ENCODE results near the gene SVIL.
A peak's percentile ranks its signal among the peaks of the same experiment; 100 is the strongest.
"Not testable (repeated sequence)": the region's sequence is repeated elsewhere in the genome, so short reads cannot be mapped to it uniquely, and the experiment has no call there.

Gene SVIL

DNA sequence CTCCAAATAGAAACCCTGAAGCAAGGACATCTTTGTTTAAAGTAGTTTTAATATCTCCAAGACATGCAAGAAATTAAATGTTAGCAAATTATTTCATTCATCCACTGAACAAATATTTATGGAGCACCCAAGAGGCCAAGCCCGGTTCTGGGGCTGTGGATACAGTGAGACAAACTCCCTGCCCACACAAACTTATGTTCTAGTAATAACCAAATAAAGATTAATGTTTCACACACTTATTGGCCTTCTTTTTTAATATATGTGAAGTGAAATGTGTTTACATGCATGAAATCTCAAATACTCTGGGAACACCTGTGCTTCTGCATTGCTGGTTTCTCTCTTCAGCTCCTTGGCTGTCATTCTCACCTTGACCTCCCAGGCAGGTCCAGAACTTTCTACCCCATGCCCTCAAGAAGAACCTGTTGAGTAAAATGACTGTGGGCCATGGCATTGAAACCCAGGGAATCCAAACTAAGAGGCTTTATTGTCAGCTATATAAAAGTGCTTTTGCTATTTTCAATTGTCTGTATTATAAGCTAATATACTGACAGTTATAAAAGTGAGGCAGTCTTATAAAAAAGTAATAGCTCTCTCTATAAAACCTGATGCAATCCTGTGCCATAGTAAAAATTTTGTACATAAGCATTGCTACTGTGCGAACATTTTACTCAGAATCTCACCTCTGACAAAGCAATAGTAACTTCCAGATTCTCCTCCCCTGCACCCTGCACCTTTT lies 43.7 kb downstream of the SVIL start:
- no peak overlapping the region for H3K14ac ChIP-seq (ENCODE audit: low read length)
- no peak overlapping the region for H2AK5ac ChIP-seq (ENCODE audit: low read length)
- H2BK12ac ChIP-seq (ENCODE audit: low read length) = no peak overlapping the region
- H3K18ac ChIP-seq (ENCODE audit: low read length) = no peak overlapping the region
- H3K4me3 ChIP-seq (ENCODE audit: low read depth, low read length) = no peak overlapping the region
- no peaks in the 10 kb centered on the region for H3K27me3 ChIP-seq (ENCODE audit: insufficient read depth, low read length)
- no peak overlapping the region for H2BK5ac ChIP-seq (ENCODE audit: low read depth, low read length, poor library complexity)
- H3K9ac ChIP-seq (ENCODE audit: low read length) = no peak overlapping the region
- H4K12ac ChIP-seq (ENCODE audit: low read depth, low read length) = no peak overlapping the region
- H3K23ac ChIP-seq (ENCODE audit: low read length) = no peak overlapping the region
- WGBS (ENCODE audit: extremely low coverage, insufficient coverage, insufficient read length) = no CpG with 5 or more reads among the region's 2 CpGs
- H3K27ac ChIP-seq (ENCODE audit: low read depth, low read length) = no peak overlapping the region
- no peak overlapping the region for H3K4ac ChIP-seq (ENCODE audit: low read depth, low read length)
- H3K4me1 ChIP-seq (ENCODE audit: control insufficient read depth in 1 of 2, insufficient read depth in 2 of 2, low read length in 2 of 2) = peaks cover 19 to 20% of the 10 kb centered on the region in 2 experiments
- H3K79me2 ChIP-seq (ENCODE audit: control insufficient read depth, insufficient read depth, low read length, poor library complexity) = peaks cover 3% of the 10 kb centered on the region
- no peak overlapping the region for H4K91ac ChIP-seq (ENCODE audit: low read depth, low read length)
- DNase-seq = no peak
- no peak overlapping the region for H4K8ac ChIP-seq (ENCODE audit: low read depth, low read length)
- no peak overlapping the region for H3K4me2 ChIP-seq (ENCODE audit: low read length)
- no peak overlapping the region for H2BK120ac ChIP-seq (ENCODE audit: insufficient read depth, low read length, poor library complexity)
- peaks cover 4% of the 10 kb centered on the region for H3K9me3 ChIP-seq (ENCODE audit: insufficient read depth, low read depth, low read length)
- H3K79me1 ChIP-seq (ENCODE audit: low read length) = peaks cover 16% of the 10 kb centered on the region
- H3K36me3 ChIP-seq (ENCODE audit: control insufficient read depth in 1 of 2, insufficient read depth in 2 of 2, low read length in 2 of 2) = peaks cover 0 to 3% of the 10 kb centered on the region in 2 experiments
- H2AFZ ChIP-seq (ENCODE audit: insufficient read depth, low read length, poor library complexity) = no peak overlapping the region

DNA sequence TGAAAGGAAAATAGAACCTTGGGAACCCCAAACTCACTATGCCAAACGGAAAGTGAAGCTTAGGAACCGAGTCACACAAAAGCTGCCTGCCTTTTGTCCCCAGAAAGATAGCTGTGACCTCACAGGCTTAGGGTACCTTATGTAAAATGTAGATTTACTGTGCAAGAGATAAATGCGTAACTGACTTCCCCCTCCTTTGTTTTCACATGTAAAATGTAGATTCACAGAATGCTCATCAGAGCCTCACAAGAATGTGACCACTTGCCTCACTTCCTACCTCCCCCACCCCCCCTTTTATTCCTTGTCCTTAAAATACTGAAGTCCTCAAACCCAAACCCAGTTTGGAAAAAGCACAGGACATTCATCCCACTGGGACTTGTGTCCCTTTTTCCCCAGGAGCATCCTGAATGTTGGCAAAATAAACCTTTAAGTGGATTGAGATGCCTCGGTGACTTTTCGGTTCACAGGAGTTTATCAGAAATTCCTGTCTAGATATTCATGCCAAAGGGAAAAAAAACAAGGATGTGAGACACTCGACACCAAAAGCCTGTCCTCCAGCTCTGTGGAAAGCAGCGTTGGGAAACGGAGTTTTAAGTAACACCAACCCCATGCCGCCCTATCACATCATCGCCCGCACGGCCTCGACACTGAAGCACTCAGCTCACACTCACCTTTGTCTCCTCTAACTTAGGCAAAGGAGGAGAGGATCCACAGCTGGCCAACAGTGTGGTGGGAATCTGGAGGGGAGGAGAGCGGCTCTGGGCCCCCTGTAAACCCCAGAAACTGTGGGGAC lies 45.9 kb downstream of the SVIL start:
- Histone ChIP-seq H2BK120ac (ENCODE audit: insufficient read depth, low read length, poor library complexity) (peak overlapping the region; percentile 63), H3K4ac (ENCODE audit: low read depth, low read length) (peak overlapping the region; percentile 50), H3K79me1 (ENCODE audit: low read length) (peaks cover 17% of the 10 kb centered on the region), H3K79me2 (ENCODE audit: control insufficient read depth, insufficient read depth, low read length, poor library complexity) (peaks cover 3% of the 10 kb centered on the region), H3K9ac (ENCODE audit: low read length) (no peak overlapping the region), H4K12ac (ENCODE audit: low read depth, low read length) (peak overlapping the region; percentile 66), H3K9me3 (ENCODE audit: insufficient read depth, low read depth, low read length) (no peaks in the 10 kb centered on the region), H2BK12ac (ENCODE audit: low read length) (peak overlapping the region; percentile 82), H2AK5ac (ENCODE audit: low read length) (peak overlapping the region; percentile 1), H3K14ac (ENCODE audit: low read length) (peak overlapping the region; percentile 77), H3K4me2 (ENCODE audit: low read length) (peak overlapping the region; percentile 22), H4K8ac (ENCODE audit: low read depth, low read length) (peak overlapping the region; percentile 87), H2BK5ac (ENCODE audit: low read depth, low read length, poor library complexity) (peak overlapping the region; percentile 88), H3K4me1 (ENCODE audit: control insufficient read depth in 1 of 2, insufficient read depth in 2 of 2, low read length in 2 of 2) (peaks cover 19 to 20% of the 10 kb centered on the region in 2 experiments), H3K18ac (ENCODE audit: low read length) (peak overlapping the region; percentile 87), H3K27ac (ENCODE audit: low read depth, low read length) (peak overlapping the region; percentile 57), H3K23ac (ENCODE audit: low read length) (no peak overlapping the region), H3K27me3 (ENCODE audit: insufficient read depth, low read length) (no peaks in the 10 kb centered on the region), H3K4me3 (ENCODE audit: low read depth, low read length) (no peak overlapping the region), H4K91ac (ENCODE audit: low read depth, low read length) (peak overlapping the region; percentile 84), H2AFZ (ENCODE audit: insufficient read depth, low read length, poor library complexity) (peak overlapping the region; percentile 32), H3K36me3 (ENCODE audit: control insufficient read depth in 1 of 2, insufficient read depth in 2 of 2, low read length in 2 of 2) (no peaks in the 10 kb centered on the region)
- no CpG with 5 or more reads among the region's 14 CpGs for WGBS (ENCODE audit: extremely low coverage, insufficient coverage, insufficient read length)
- DNase-seq = peak; percentile 95 to 98

DNA sequence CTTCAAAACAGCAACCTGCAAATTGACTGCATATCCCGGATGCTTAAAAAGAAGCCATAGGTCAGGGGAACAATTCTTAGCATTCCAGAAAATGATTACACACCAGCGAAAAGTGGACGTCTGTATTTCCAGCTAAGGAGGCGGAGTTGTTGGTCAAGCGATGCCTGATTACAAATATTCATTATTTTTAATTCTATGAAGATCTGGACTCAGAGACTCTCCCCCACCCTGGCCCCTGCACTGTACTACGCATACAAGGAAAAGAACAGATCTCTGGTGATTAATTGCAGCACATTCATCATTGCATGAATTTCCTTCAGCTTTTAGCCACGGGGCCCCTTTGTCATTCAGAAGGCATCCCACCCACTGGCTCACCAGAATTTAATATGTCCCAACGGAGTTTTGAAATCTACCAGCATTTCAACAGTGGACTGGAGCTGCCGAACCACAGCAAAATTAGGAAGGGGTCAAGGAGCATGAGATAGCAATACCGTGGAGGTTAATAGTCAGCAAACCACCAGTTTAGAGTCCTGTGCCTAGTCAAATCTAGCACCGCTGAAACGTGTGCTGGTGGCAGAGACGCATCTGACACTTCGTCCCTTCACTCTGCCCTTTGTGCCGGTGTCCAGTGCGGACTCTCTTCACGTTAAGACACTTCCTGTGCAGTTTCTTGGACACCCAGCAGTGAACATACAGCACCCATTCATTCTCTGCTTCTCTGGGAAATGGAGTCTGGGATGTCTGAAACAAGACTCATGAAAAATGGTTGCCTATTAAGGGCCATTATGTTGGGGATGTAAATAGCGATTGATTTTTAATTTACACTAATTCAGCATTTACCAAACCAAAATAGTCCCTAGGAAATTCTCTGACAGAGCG lies 46.8 kb downstream of the SVIL start:
- Histone ChIP-seq H2BK12ac (ENCODE audit: low read length) (peak overlapping the region; percentile 77), H3K79me1 (ENCODE audit: low read length) (peaks cover 17% of the 10 kb centered on the region), H3K4me2 (ENCODE audit: low read length) (peak overlapping the region; percentile 42), H4K91ac (ENCODE audit: low read depth, low read length) (peak overlapping the region; percentile 84), H2BK120ac (ENCODE audit: insufficient read depth, low read length, poor library complexity) (peak overlapping the region; percentile 90), H3K4ac (ENCODE audit: low read depth, low read length) (peak overlapping the region; percentile 10), H3K27ac (ENCODE audit: low read depth, low read length) (peak overlapping the region; percentile 57), H2BK5ac (ENCODE audit: low read depth, low read length, poor library complexity) (peak overlapping the region; percentile 88), H3K14ac (ENCODE audit: low read length) (peak overlapping the region; percentile 77), H3K4me1 (ENCODE audit: control insufficient read depth in 1 of 2, insufficient read depth in 2 of 2, low read length in 2 of 2) (peaks cover 23 to 27% of the 10 kb centered on the region in 2 experiments), H4K8ac (ENCODE audit: low read depth, low read length) (peak overlapping the region; percentile 84)
- H2AFZ ChIP-seq (ENCODE audit: insufficient read depth, low read length, poor library complexity); H3K9ac ChIP-seq (ENCODE audit: low read length); H3K27me3 ChIP-seq (ENCODE audit: insufficient read depth, low read length); H3K23ac ChIP-seq (ENCODE audit: low read length); H2AK5ac ChIP-seq (ENCODE audit: low read length); H4K12ac ChIP-seq (ENCODE audit: low read depth, low read length); H3K36me3 ChIP-seq (ENCODE audit: control insufficient read depth in 1 of 2, insufficient read depth in 2 of 2, low read length in 2 of 2); H3K4me3 ChIP-seq (ENCODE audit: low read depth, low read length); H3K79me2 ChIP-seq (ENCODE audit: control insufficient read depth, insufficient read depth, low read length, poor library complexity); H3K9me3 ChIP-seq (ENCODE audit: insufficient read depth, low read depth, low read length); H3K18ac ChIP-seq (ENCODE audit: low read length): not testable (repeated sequence)
- DNase-seq = peak in 1 of 2 donors; percentile 74
- WGBS (ENCODE audit: extremely low coverage, insufficient coverage, insufficient read length) = no CpG with 5 or more reads among the region's 19 CpGs

GRCh38 chr10:29587102-29587749 lies 47.5 kb downstream of the SVIL start:
- not testable (repeated sequence) for H3K9me3 ChIP-seq (ENCODE audit: insufficient read depth, low read depth, low read length); H3K9ac ChIP-seq (ENCODE audit: low read length); H3K27me3 ChIP-seq (ENCODE audit: insufficient read depth, low read length); H3K4ac ChIP-seq (ENCODE audit: low read depth, low read length); H3K4me3 ChIP-seq (ENCODE audit: low read depth, low read length); DNase-seq; H3K36me3 ChIP-seq (ENCODE audit: control insufficient read depth in 1 of 2, insufficient read depth in 2 of 2, low read length in 2 of 2); H2AFZ ChIP-seq (ENCODE audit: insufficient read depth, low read length, poor library complexity); H4K8ac ChIP-seq (ENCODE audit: low read depth, low read length); H4K12ac ChIP-seq (ENCODE audit: low read depth, low read length); H2AK5ac ChIP-seq (ENCODE audit: low read length); H3K79me2 ChIP-seq (ENCODE audit: control insufficient read depth, insufficient read depth, low read length, poor library complexity); H3K23ac ChIP-seq (ENCODE audit: low read length)
- peak overlapping the region; percentile 77 for H2BK12ac ChIP-seq (ENCODE audit: low read length)
- peak overlapping the region; percentile 39 for H2BK5ac ChIP-seq (ENCODE audit: low read depth, low read length, poor library complexity)
- peak overlapping the region; percentile 57 for H3K14ac ChIP-seq (ENCODE audit: low read length)
- WGBS (ENCODE audit: extremely low coverage, insufficient coverage, insufficient read length) = no CpG with 5 or more reads among the region's 15 CpGs
- peak overlapping the region; percentile 68 for H2BK120ac ChIP-seq (ENCODE audit: insufficient read depth, low read length, poor library complexity)
- H3K79me1 ChIP-seq (ENCODE audit: low read length) = peaks cover 17% of the 10 kb centered on the region
- H4K91ac ChIP-seq (ENCODE audit: low read depth, low read length) = peak overlapping the region; percentile 13
- H3K4me1 ChIP-seq (ENCODE audit: control insufficient read depth in 1 of 2, insufficient read depth in 2 of 2, low read length in 2 of 2) = peaks cover 23 to 27% of the 10 kb centered on the region in 2 experiments
- H3K4me2 ChIP-seq (ENCODE audit: low read length) = peak overlapping the region; percentile 42
- H3K18ac ChIP-seq (ENCODE audit: low read length) = peak overlapping the region; percentile 86
- H3K27ac ChIP-seq (ENCODE audit: low read depth, low read length) = peak overlapping the region; percentile 29

Data from trophoblast cell (in vitro differentiated cells and primary cell).